UCSD-AML1 (cell line): ENCODE data around the gene TMEM61.

Experiments
- DNase-seq: peaks from one replicate; lab custom pipeline; 2025; ENCODE audit not compliant: unreplicated experiment; lab: John Stamatoyannopoulos, UW

Gene TMEM61

GRCh38 chr1:55037733-55038551, 57.5 kb downstream of the TMEM61 start:
- no peak for DNase-seq

GRCh38 chr1:55038552-55038838, 58.1 kb downstream of the TMEM61 start:
- no peak for DNase-seq

DNA sequence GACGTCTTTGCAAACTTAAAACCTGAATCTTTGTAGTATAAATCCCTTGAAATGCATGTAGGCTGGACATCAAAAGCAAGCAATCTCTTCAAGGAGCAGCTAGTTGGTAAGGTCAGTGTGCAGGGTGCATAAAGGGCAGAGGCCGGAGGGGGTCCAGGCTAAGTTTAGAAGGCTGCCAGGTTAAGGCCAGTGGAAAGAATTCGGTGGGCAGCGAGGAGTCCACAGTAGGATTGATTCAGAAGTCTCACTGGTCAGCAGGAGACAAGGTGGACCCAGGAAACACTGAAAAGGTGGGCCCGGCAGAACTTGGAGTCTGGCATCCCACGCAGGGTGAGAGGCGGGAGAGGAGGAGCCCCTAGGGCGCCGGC, 58.5 kb downstream of the TMEM61 start:
- DNase-seq, result no peak

GRCh38 chr1:55039342-55040082, 59.1 kb downstream of the TMEM61 start, which contains the start of gene PCSK9:
Gene PCSK9 (plus strand): TSS chr1:55039548. CDS start chr1:55039838, 290 bp downstream.
- DNase-seq, result no peak

- DNase-seq, result no peak
Observed at GRCh38 chr1:55040083-55040932, 59.9 kb downstream of the TMEM61 start.

DNA sequence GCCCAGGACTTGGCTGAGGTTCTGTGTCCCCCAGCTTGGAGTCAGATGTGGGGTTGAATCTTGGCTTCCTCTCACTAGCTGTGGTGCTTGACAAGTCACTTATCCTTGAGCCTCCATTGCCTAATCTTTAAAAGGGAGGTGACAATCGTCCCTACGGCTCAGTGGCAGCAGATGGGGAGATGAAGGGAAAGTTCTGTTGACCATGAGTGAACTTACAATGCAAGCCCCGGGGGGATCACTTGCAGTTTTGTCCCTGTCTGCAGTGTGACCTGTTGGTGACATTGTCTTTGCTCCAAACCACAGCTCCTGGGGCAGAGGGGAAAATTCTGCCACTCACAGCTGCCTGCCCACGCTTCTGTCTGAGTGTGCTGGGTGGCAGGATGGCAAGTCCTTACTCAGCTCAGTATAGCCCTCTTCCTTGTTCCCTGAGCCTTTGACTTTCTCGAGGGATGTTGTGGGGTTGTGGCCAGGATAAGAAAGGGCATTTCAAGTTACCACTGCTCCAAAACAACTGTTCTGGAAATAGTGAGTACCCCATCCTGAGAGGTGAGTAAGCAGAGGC, 60.6 kb downstream of the TMEM61 start:
- DNase-seq, result no peak

DNA sequence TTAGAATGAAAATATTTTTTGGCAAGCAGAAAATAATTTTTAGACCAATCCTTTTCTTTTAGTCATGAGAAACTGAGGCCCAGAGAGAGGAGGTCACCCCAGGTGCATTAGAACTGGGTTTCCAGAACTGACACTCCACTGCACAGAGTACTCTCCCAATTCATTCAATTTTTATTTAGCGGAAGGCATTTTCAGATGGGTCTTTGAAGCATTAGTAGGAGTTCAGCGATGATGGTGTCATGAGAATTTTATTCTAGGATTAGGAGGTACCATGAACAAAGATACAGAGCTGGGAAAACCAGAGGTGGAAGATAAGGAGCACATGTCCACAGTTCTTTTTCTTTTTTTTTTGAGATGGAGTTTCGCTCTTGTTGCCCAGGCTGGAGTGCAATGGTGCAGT, 61.2 kb downstream of the TMEM61 start:
- no peak for DNase-seq
